ENCODE results near the gene TPRG1L. TPM values are rescaled to one million over a fixed set of nuclear protein-coding genes. Genes with fewer than 3 reads are reported as not detected.

Gene TPRG1L
- total RNA-seq, 1 donor from 2014 or later, result 12.5 TPM

DNA sequence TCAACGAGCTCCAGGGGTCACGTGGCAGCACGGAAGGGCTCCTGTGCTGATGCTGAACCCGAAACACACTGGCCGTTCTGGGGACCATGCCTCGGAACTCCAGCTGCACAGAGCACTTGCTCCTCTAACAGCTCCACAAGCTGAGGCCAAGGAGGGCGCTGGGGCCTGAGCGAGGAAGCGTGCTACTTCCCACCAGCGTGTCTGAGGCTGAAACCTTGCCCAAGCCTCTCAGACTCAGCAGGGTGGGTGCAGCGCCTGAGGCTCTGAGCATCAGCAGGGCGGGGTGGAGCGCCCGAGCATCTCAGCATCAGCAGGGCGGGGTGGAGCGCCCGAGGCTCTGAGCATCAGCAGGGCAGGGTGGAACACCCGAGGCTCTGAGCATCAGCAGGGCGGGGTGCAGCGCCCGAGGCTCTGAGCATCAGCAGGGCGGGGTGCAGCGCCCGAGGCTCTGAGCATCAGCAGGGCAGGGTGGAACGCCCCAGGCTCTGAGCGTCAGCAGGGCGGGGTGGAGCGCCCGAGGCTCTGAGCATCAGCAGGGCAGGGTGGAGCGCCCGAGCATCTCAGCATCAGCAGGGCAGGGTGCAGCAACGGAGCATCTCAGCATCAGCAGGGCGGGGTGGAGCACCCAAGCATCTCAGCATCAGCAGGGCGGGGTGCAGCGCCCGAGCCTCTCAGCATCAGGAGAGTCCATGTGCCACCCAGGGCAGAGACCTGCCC lies 15.5 kb downstream of the TPRG1L start:
- Mint-ChIP-seq H3K27ac (no peak overlapping the region), H3K36me3 (ENCODE audit: low read depth) (peaks cover 13% of the 10 kb centered on the region), H3K27me3 (ENCODE audit: insufficient read depth) (no peaks in the 10 kb centered on the region), H3K4me3 (no peak overlapping the region), H3K4me1 (ENCODE audit: low read depth) (no peaks in the 10 kb centered on the region), H3K9me3 (no peaks in the 10 kb centered on the region)
- intact Hi-C loops (cut with micrococcal nuclease), result no loop called here
- DNase-seq (ENCODE audit: low spot score), result no peak

DNA sequence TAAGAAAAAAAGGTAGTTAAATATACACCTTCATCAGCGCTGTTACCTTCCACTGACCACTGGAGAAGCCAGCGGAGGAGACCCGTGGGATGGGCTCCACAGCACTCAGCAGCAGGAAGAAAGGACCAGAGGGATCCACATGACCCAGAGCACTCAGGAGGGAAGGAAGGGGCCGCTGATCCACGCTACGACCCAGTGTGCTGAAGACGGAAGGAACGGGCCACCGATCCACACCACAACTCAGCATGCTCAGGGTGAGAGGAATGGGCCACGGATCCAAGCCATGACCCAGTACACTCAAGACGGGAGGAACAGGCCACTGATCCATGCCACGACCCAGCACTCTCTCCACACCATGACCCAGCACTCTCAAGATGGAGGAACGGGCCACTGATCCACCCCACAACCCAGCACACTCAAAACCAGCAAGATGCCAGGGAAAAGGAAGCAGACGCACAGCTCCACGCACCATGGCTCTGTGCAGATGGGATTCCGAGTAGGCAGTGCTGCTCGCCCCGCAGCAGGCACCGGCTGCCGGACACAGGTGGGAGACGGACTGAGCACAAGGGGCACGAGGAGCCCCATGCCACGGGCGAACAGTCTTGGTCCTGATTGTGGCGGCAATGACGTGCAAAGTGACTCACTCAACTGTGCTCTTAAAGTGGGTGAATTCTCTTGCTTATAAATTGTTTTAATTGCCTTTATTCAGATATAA lies 16.4 kb downstream of the TPRG1L start:
- H3K27ac Mint-ChIP-seq, result no peak overlapping the region
- H3K9me3 Mint-ChIP-seq, result no peaks in the 10 kb centered on the region
- no peak for DNase-seq (ENCODE audit: low spot score)
- peaks cover 3% of the 10 kb centered on the region for H3K4me1 Mint-ChIP-seq (ENCODE audit: low read depth)
- H3K4me3 Mint-ChIP-seq, result no peak overlapping the region
- H3K36me3 Mint-ChIP-seq (ENCODE audit: low read depth), result peaks cover 16% of the 10 kb centered on the region
- H3K27me3 Mint-ChIP-seq (ENCODE audit: insufficient read depth), result no peaks in the 10 kb centered on the region
- intact Hi-C loops (cut with micrococcal nuclease), result no loop called here

DNA sequence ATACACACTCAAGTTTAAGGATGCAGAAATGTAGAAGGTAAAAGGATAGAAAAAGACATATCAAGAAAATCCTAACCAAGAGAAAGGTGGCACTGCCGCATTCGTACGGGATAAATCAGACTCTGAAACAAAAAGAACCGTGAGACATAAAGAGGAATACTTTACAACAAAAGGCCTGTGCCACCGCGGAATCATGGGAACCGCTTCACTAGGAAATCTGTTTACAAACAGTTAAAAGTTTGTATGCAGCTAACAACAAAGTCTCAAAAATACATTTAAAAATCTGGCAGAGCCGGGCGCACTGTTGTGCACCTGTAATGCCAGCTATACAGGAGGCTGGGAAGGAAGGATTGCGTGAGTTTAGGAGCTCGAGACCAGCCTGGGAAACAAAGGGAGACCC lies 17.0 kb downstream of the TPRG1L start:
- no peak for DNase-seq (ENCODE audit: low spot score)
- Mint-ChIP-seq H3K4me3 (no peak overlapping the region), H3K36me3 (ENCODE audit: low read depth) (peaks cover 11% of the 10 kb centered on the region), H3K27ac (no peak overlapping the region), H3K9me3 (no peaks in the 10 kb centered on the region), H3K27me3 (ENCODE audit: insufficient read depth) (no peaks in the 10 kb centered on the region), H3K4me1 (ENCODE audit: low read depth) (peaks cover 7% of the 10 kb centered on the region)
- intact Hi-C loops (cut with micrococcal nuclease), result no loop called here

DNA sequence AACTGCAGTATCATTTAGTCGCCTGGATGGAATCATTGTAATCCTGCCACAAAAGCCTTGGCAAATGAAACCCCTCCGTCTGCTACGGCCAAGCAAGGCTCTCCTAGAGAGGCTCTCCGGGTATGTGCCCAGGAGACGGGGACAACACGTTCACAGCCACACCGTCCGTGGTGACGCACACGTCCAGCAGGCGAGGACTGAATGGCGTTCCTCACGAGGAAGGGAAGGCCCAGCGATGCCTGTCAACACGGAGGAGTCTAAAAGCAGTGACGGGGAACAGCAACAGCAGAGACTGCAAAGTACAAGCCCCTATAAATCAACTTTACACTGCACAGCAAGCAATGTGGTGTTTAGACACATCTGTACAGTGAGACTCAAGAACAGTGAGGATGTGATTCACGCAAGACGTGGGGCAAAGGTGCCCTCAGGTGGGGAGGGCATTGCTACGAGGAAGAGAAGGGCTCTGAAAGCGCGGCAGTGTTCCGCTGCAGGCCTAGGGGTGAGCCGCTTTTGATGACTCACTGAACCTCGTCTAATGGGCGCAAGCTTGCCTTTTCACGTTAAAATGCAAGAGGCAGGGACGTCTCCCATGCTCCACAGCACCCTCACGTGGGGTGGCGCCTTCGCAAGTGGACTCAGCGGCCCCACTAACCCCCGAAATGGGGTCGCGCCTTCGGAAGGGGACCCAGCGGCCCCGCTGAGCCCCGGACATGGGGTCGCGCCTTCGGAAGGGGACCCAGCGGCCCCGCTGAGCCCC lies 18.3 kb downstream of the TPRG1L start:
- Mint-ChIP-seq H3K27me3 (ENCODE audit: insufficient read depth) (no peaks in the 10 kb centered on the region), H3K9me3 (no peaks in the 10 kb centered on the region), H3K4me1 (ENCODE audit: low read depth) (peaks cover 11% of the 10 kb centered on the region), H3K27ac (no peak overlapping the region), H3K4me3 (no peak overlapping the region), H3K36me3 (ENCODE audit: low read depth) (peaks cover 10% of the 10 kb centered on the region)
- intact Hi-C loops (cut with micrococcal nuclease), result no loop called here
- no peak for DNase-seq (ENCODE audit: low spot score)

DNA sequence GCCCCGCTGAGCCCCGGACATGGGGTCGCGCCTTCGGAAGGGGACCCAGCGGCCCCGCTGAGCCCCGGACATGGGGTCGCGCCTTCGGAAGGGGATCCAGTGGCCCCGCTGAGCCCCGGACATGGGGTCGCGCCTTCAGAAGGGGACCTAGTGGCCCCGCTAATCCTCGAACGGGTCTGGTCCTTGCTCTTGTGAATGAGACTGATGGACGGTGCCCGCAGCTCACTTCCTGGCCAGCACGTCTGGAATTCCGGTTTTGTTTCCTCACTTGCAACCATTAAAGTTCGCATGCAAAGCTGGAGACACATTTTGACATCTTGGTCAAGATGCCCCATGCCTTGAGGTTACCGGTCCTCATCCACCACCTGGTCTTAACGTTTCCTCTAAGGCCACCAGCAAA lies 19.5 kb downstream of the TPRG1L start:
- no peak overlapping the region for H3K4me3 Mint-ChIP-seq
- H3K9me3 Mint-ChIP-seq, result no peaks in the 10 kb centered on the region
- H3K36me3 Mint-ChIP-seq (ENCODE audit: low read depth), result peaks cover 12% of the 10 kb centered on the region
- H3K27ac Mint-ChIP-seq, result no peak overlapping the region
- H3K4me1 Mint-ChIP-seq (ENCODE audit: low read depth), result peaks cover 22% of the 10 kb centered on the region
- intact Hi-C loops (cut with micrococcal nuclease), result no loop called here
- no peaks in the 10 kb centered on the region for H3K27me3 Mint-ChIP-seq (ENCODE audit: insufficient read depth)
- DNase-seq (ENCODE audit: low spot score), result no peak

DNA sequence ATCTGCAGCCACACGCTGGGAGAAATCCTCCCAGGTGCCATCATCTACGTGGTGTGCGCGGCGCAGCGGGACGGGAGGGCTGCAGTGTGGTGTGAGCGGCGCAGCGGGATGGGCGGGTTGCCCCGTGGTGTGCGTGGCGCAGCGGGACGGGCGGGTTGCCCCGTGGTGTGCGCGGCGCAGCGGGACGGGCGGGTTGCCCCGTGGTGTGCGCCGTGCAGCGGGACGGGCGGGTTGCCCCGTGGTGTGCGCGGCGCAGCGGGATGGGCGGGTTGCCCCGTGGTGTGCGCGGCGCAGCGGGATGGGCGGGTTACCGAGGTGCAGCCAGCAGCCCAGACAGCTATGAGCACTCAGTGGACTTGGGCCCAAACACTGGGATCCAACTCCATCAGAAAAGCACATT lies 20.4 kb downstream of the TPRG1L start:
- H3K27ac Mint-ChIP-seq, result no peak overlapping the region
- no peaks in the 10 kb centered on the region for H3K9me3 Mint-ChIP-seq
- H3K4me3 Mint-ChIP-seq, result no peak overlapping the region
- peaks cover 23% of the 10 kb centered on the region for H3K4me1 Mint-ChIP-seq (ENCODE audit: low read depth)
- H3K36me3 Mint-ChIP-seq (ENCODE audit: low read depth), result peaks cover 12% of the 10 kb centered on the region
- DNase-seq (ENCODE audit: low spot score), result no peak
- peaks cover 2% of the 10 kb centered on the region for H3K27me3 Mint-ChIP-seq (ENCODE audit: insufficient read depth)
- intact Hi-C loops (cut with micrococcal nuclease), result no loop called here

DNA sequence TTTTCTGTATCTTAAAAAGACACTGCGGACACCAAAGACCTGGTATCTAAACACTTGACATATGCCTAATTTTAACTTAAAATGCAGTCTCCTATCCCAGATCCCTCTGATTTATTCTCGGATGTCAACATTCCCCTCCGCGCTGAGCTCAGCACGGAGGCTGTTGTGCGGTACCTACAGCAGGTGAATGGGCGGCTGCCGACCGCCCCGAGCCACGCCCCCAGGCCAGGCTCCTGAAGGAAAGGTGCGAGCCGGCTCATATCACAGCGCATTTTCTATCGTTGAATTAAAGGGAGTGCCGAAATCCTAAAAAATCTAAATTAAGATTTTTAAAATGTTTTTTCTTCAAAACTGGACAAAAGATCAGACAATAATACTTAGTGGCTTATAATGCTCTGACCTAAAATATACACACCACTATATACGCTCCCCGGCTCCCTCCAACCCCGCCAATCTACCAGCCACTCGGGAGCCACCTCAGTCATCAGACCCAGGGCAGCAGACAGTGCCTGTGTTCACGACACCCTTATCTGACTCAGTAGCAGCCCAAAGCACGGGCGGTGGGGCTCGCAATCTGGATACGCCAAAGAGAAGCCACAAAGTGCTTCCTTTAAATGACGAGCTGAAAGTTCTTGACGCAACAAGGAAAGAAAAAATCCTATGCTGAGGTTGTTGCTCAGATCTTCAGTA lies 21.0 kb downstream of the TPRG1L start:
- no peaks in the 10 kb centered on the region for H3K9me3 Mint-ChIP-seq
- no peak overlapping the region for H3K27ac Mint-ChIP-seq
- no peak for DNase-seq (ENCODE audit: low spot score)
- H3K4me3 Mint-ChIP-seq, result no peak overlapping the region
- H3K4me1 Mint-ChIP-seq (ENCODE audit: low read depth), result peaks cover 23% of the 10 kb centered on the region
- peaks cover 4% of the 10 kb centered on the region for H3K27me3 Mint-ChIP-seq (ENCODE audit: insufficient read depth)
- H3K36me3 Mint-ChIP-seq (ENCODE audit: low read depth), result peaks cover 12% of the 10 kb centered on the region
- intact Hi-C loops (cut with micrococcal nuclease), result no loop called here

DNA sequence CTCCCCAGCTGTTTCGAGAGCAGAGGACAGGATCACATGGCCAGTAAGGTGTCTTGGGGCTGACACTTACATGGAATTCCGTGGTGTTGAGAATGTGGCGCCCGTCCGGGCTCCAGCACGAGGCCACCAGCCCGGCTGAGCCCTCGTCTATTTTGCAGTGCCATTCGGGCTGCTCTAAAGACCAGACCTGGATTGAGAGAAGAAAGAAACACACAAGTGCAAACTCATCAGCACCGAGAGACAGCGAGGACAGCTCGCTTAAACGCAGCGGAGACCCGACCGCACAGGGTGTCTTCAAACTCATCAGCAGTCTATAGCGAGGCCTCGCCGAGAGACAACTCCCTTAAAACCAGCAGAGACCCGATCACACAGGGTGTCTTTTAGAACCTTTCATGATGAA lies 21.8 kb downstream of the TPRG1L start:
- no peak overlapping the region for H3K27ac Mint-ChIP-seq
- H3K36me3 Mint-ChIP-seq (ENCODE audit: low read depth), result peaks cover 12% of the 10 kb centered on the region
- no peak overlapping the region for H3K4me3 Mint-ChIP-seq
- H3K4me1 Mint-ChIP-seq (ENCODE audit: low read depth), result peaks cover 23% of the 10 kb centered on the region
- no peaks in the 10 kb centered on the region for H3K9me3 Mint-ChIP-seq
- intact Hi-C loops (cut with micrococcal nuclease), result no loop called here
- DNase-seq (ENCODE audit: low spot score), result no peak
- peaks cover 9% of the 10 kb centered on the region for H3K27me3 Mint-ChIP-seq (ENCODE audit: insufficient read depth)

DNA sequence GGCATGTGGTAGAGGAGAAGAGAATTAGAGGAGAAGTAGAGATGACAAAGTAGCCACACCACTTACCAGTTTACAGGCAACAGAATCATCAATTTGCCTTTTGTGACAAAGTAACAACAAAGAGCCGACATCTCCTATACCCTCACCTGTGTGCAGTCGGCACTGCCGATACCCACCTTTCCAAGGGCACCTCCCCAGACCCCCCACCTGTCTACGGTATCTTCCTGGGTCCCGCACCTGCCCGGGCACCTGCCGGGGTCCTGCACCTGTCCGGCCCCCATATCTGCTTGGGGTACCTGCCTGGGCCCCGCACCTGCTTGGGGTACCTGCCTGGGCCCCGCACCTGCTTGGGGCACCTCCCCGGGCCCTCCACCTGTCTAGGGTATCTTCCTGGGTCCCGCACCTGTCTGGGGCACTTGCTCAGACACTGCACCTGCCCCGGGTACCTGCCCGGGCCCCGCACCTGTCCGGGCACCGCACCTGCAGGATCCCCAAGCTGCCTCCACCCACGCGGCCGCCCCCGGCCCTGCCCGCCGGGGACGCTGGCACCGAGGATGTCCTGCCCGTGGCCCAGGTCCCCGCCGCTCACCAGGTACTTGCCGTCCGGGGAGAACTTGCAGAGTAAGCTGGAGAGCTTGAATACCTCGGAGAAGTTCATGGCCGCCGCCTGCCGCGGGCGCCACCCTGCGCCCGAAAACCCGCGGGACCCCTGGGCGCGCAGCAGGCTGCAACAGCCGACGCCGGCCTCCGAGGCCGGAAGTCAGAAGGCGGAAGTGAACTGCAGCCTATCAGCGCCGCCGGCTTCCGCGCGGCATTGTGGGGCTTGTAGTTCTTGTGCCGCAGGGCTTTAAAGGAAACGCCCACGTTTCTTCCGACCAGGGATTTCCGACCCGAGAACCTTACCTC lies 24.8 kb downstream of the TPRG1L start, which contains the start of gene WRAP73:
WRAP73 (minus strand) TSS at position 762 of the 906 bp plus-strand sequence; CDS start at position 658, 104 bp downstream.
- peaks cover 23% of the 10 kb centered on the region for H3K4me1 Mint-ChIP-seq (ENCODE audit: low read depth)
- DNase-seq (ENCODE audit: low spot score), result peak; percentile 86
- peaks cover 25% of the 10 kb centered on the region for H3K27me3 Mint-ChIP-seq (ENCODE audit: insufficient read depth)
- intact Hi-C loops (cut with micrococcal nuclease), result loop anchor here (1.0 to 2.0 kb wide), 5 partner anchors 25 to 251 kb away; partner anchors contain the start of genes C1orf174, CEP104, DFFB and LRRC47
- H3K9me3 Mint-ChIP-seq, result no peaks in the 10 kb centered on the region
- H3K36me3 Mint-ChIP-seq (ENCODE audit: low read depth), result peaks cover 10% of the 10 kb centered on the region
- H3K27ac Mint-ChIP-seq, result peak within 1 kb of the TSS; percentile 58
- H3K4me3 Mint-ChIP-seq, result peak within 1 kb of the TSS; percentile 84

DNA sequence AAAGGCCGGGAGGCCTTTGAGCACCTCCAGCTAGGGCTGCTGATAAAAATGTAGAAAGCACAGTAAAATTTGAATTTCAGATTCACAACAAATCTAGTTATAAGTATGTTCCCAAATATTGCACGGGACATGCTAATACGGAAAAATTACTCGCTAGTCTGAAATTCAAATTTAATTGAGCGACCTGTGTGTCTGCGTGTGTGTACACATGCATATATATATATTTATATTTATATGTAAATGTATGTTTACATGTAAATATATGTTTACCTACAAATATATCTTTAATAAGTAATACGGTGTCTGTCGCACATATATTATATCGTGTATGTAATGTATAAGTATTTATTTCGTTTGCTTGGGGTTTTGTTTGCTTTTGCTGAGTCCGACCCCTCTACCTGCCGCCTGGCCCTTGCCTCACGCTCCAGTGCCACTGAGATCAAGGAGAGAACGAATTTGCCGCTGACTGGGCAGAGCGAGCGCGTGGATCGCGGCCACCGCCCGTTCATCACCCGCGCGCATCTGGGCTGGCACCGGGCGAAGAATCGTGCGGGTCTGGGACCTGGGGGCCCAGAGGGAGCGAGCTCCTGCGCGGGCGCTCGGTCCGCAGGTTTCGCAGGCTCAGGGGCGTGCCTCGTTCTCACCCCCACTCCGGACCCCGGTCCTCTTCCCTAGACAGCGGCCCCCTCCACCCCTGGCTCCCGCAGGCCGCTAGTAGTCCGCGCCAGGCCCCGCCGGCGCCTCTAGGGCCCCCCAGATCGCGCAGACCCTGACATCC lies 25.6 kb downstream of the TPRG1L start:
- H3K4me3 Mint-ChIP-seq, result peak overlapping the region; percentile 84
- DNase-seq (ENCODE audit: low spot score), result no peak
- H3K4me1 Mint-ChIP-seq (ENCODE audit: low read depth), result peaks cover 23% of the 10 kb centered on the region
- peaks cover 6% of the 10 kb centered on the region for H3K36me3 Mint-ChIP-seq (ENCODE audit: low read depth)
- intact Hi-C loops (cut with micrococcal nuclease), result loop anchor here (1.0 to 2.0 kb wide), 5 partner anchors 26 to 250 kb away; partner anchors contain the start of genes C1orf174, CEP104, DFFB and LRRC47
- peaks cover 27% of the 10 kb centered on the region for H3K27me3 Mint-ChIP-seq (ENCODE audit: insufficient read depth)
- peak overlapping the region; percentile 42 for H3K27ac Mint-ChIP-seq
- no peaks in the 10 kb centered on the region for H3K9me3 Mint-ChIP-seq
